HG03108 (cell line): Measurements from ENCODE around the gene REV3L.
"Not testable (repeated sequence)": the region's sequence is repeated elsewhere in the genome, so short reads cannot be mapped to it uniquely, and the experiment has no call there.

Experiments
- ATAC-seq: cut with Tn5 transposase; IDR thresholded peaks from one replicate; pipeline ENCODE4 v1.9.1; 2021; ENCODE audit warnings: moderate library complexity; ENCODE audit not compliant: unreplicated experiment

REV3L gene

DNA sequence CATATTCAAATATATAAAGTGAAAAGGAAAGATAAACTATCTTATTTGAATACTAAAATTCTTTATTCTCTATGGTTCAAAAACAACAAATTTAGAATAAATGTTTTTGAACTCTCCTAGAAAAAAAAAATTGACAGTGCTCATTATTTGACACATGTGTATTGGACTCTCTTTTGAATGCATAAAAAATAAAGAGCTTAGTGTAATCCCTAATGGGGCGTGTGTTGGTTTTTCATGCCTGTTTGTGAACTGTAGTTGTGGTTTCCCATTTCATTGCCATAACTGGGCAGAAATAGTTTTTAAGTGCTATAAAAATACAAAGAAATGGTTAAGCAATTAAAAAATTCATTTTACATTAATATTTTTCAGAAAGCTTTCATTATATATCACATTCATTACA is 101.3 kb downstream of the REV3L start:
- no peak for ATAC-seq

DNA sequence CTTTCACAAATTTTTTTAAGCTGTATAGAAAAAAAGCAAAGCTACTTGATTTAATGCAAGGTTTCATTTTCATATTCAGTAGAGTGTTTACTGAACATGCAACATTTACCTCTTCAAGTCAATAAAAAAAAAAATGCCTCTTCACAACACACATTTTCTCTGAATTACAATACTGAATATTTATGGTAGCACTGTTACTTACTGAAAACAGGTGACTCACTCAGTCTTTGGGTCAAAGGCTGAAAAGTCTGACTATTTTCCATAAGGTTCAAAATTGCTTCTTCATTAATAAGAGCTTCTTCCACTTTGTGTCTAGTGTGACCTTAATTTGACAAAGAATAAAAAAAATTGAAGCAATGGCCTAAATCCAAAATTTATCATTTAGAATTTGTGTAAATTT is 101.9 kb downstream of the REV3L start:
- no peak for ATAC-seq

DNA sequence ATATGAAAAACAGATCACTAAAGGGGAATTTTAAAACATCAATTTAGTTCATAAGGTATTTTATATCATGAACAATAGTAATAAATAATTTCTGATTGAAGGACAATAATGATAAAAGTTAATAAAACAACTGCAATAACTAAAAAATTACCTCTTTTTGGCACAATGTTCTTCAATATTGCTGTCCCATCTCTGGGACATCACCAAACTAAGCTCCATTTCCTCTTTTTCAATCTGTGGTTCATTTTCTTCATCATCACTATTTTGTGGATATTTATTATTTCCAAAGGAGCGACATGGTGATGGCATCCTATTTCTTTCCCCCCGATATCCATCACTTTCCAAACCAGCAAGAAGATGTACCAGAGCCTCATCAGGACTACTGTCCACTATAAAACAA is 103.2 kb downstream of the REV3L start:
- ATAC-seq = no peak

GRCh38 chr6:111379302-111379701 is 103.7 kb downstream of the REV3L start:
- no peak for ATAC-seq

DNA sequence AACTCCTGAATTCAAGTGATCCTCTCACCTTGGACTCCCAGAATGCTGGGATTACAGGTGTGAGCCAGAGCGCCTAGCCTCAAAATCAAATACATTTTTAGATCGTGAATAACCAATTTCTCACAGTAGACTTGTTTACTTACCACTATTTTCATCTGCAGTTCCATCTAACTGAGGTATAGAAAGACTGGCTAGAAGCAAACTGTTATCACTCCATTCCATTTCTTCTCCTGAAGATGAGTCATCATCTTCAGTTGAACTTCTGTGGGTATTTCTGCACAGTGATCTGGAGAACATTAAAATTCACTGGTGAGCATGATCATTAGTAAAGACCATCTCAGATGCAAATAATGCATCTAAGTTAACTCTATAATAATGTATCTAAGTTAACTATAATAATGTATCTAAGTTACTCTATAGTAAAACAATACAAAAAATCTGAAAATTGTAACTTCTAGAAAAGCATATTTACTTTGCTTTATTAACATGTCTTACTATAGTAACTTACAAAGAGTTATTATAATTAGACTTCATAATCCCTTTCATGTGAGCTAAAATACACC is 105.4 kb downstream of the REV3L start:
- no peak for ATAC-seq

DNA sequence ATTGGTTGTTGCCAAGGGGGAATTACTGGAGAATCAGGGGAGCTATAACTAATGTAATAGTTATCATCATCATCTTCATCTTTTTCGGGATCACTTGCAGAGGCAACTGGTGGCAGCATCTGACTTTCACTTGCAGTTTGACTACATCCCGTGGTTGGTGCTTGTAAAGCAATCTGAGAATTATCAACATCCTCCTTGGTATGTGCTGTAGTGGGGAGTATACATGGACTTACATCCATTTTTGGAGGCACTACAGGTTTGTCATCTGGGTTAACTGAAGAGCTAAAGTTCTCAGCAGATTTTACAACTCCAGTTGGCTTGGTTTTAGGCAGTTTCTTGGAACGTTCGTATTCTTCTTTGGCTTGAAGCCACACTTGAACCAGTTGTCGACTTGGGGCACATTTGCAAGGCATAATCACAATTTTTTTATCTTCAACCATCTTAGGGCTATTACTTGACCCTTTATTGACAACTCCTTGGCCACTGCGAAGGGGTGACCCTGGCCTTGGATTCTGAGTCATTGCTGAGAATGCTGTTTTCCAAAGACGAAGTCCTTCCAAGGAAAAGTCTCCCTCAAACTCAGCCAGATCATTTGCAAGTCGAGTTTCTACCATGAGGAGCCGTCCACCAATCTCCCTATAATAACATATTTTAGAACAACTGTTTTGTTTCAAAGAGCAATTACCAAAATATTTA is 115.5 kb downstream of the REV3L start:
- peak; percentile 77 for ATAC-seq

DNA sequence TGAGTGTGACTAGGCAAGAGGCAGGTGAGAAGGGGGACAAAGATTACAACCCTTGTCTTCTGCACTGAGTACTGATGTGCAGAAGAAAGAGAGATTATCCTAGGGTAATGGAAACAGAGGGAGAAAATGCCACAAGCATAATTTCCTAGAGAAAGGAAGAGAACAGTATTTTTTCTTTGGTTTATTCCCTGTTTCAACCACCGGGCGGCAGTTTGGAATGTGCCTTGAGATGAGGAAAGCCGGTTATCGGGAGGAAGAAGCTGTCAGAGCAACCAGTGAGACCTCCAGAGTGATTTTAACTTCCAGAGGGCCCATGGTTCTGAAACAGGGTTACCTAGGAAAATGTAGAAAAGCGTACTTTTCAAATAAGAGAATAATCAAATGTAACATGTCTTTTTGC is 121.4 kb downstream of the REV3L start:
- ATAC-seq = no peak

GRCh38 chr6:111358454-111358853 is 124.6 kb downstream of the REV3L start:
- ATAC-seq = no peak

DNA sequence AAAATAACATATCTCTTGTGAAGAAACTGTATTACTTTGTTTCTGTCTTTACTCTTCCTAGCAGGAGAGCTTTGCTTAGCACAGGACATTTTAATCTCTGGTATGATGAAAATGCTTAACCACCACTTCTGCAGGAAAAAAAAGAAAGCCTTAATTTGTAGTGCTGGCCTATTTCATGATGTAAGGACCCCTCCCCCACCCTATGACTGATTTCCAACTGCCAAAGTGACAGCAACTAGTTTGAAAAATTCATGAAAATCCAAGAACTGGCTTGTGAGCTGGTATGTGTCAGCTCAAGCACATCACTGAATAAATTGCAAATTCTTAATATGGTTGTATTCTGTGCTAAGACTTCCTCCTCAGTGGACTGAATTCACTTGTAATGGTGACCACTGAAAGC is 125.3 kb downstream of the REV3L start:
- ATAC-seq = no peak

DNA sequence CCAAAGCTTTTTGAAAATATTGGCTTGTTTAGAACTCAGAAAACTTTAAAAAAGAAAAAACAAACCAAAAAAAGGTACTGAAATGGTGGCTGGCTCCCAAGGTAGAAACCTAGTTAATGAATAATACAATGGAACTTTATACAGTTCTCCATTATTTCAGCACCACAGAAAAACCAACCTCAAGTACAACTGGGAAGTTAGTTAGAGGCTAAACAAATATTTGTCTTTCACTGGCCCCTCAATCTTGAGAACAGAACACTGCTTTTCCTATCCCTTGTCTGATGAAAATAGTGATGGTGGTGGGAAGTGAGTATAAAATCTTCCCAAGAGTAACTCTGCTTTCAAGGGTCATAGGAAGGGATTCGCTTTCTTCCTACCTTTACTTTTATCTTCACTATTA is 126.5 kb downstream of the REV3L start:
- no peak for ATAC-seq

GRCh38 chr6:111354758-111355555 is 128.1 kb downstream of the REV3L start:
- no peak for ATAC-seq

GRCh38 chr6:111353912-111354462 is 129.0 kb downstream of the REV3L start:
- no peak for ATAC-seq

DNA sequence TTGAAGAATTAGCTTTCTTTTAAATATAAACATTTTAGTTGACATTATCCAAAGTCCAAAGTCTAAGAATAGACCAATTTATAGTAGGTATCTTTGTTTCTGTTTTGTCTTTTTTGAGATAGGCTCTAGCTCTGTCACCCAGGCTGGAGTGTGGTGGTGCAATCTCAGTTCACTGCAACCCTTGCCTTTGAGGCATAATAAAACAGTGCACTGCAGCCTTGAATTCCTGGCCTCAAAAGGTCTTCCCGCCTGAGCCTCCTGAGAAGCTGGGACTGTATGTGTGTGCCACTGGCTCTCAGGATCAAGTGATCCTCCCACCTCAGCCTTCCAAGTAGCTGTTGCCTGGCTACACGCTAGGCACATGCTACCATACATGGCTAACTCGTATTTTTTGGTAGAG is 135.4 kb downstream of the REV3L start:
- no peak for ATAC-seq

GRCh38 chr6:111342913-111343312 is 140.1 kb downstream of the REV3L start:
- no peak for ATAC-seq

GRCh38 chr6:111339294-111339693 is 143.7 kb downstream of the REV3L start:
- ATAC-seq = no peak

- ATAC-seq = peak; percentile 99
Observed at GRCh38 chr6:111338843-111339242, 144.2 kb downstream of the REV3L start.

GRCh38 chr6:111337829-111338236 is 145.2 kb downstream of the REV3L start:
- no peak for ATAC-seq

DNA sequence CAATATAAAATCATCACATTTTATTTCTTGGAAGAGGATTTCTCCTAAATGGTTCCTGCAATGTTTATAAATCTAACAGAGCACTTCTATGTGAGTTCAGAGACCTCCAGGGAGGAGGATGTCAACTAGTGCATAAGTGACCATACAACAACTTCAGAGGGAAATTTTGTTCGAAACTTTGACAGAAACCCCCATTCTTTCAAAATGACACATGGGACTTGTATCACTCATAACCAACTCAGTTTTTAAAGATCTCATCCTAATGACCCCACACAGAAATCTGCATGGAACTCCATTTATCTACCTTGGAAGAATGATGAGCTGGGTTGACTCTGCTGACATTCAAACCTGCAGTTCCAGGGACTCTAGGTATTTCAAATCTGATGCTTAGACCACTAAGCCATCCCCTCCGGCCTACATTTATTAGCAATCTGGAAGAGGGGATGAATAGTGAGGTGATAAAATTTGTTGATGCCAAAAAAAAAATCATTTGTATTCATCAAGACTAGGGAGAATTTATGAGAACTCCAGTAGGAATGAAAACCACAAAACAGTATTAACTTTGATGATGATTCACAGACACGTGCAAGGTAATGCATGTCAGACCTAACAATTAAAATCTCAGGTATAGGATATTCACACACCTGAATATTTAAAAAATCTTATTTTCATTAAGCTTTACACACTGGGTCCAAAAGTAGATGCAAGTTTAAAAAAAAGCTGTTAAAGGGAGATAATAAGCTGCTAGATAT is 153.0 kb downstream of the REV3L start:
- ATAC-seq = no peak

GRCh38 chr6:111326563-111326962 is 156.5 kb downstream of the REV3L start:
- ATAC-seq = no peak

DNA sequence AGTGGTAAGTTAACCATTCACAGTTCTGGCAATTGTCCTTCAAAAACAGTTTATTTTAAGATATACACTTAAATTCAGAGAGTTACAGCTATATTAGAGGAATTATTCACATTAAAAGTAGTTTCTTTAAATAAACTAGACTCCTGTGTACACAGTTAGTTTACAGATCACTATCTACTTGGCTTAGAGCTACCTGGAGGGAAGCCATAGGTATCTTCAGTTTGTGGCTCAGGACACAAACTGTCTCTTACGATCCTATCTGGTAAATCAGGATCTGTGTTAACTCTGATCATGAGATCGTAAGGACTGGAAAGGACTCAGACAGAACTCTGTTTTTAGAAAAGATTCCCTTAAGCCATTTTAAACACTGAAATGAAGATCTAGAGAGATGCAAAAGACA is 160.9 kb downstream of the REV3L start:
- ATAC-seq = no peak

DNA sequence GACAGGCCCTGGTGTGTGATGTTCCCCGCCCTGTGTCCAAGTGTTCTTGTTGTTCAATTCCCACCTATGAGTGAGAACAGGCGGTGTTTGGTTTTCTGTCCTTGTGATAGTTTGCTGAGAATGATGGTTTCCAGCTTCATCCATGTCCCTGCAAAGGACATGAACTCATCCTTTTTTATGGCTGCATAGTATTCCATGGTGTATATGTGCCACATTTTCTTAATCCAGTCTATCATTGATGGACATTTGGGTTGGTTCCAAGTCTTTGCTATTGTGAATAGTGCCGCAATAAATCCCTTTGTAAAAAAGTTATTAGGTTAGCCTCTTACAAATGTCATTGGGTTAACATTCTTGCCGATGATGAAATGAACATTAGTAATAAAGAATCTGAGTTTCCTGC is 175.1 kb downstream of the REV3L start:
- not testable (repeated sequence) for ATAC-seq
